Stromal cell of bone marrow (primary cell): ENCODE measurements around the gene ZNF773.
"Not testable (repeated sequence)": the region's sequence is repeated elsewhere in the genome, so short reads cannot be mapped to it uniquely, and the experiment has no call there.

ENCODE experiments used
- DNase-seq: peaks from one replicate; pipeline ENCODE4 v3.0.0-alpha.2; 2012; ENCODE audit warnings: low read depth

The ZNF773 gene

GRCh38 chr19:57499680-57500395 lies at the start of gene ZNF773:
Gene ZNF773, plus strand, starts transcription at chr19:57499938. Its CDS starts 143 bp downstream, at chr19:57500081.
- DNase-seq, result peak; percentile 92

GRCh38 chr19:57452307-57452706 lies 47.4 kb upstream of the ZNF773 start:
- DNase-seq, result no peak

GRCh38 chr19:57465680-57466381 lies 33.9 kb upstream of the ZNF773 start:
- DNase-seq, result no peak

GRCh38 chr19:57466489-57466888 lies 33.2 kb upstream of the ZNF773 start:
- no peak for DNase-seq

- DNase-seq, result no peak
Observed at GRCh38 chr19:57473646-57474045, 26.1 kb upstream of the ZNF773 start.

- DNase-seq, result peak; percentile 95
Observed at GRCh38 chr19:57477191-57478008, 22.3 kb upstream of the ZNF773 start, which contains the start of gene ZNF772. Gene ZNF772, minus strand, starts transcription at chr19:57477566. Its CDS starts 257 bp downstream, at chr19:57477309.

- peak; percentile 77 for DNase-seq
Observed at GRCh38 chr19:57487477-57488298, 12.1 kb upstream of the ZNF773 start, which contains the start of gene ZNF419. Gene ZNF419, plus strand, starts transcription at chr19:57487750. Its CDS starts 201 bp downstream, at chr19:57487951.

GRCh38 chr19:57488299-57488644 lies 11.5 kb upstream of the ZNF773 start:
- not testable (repeated sequence) for DNase-seq

GRCh38 chr19:57499332-57499679 lies 432 bp upstream of the ZNF773 start:
- DNase-seq, result not testable (repeated sequence)

GRCh38 chr19:57500400-57500799 lies 662 bp downstream of the ZNF773 start:
- DNase-seq, result peak; percentile 26

- DNase-seq, result no peak
Observed at GRCh38 chr19:57506163-57506562, 6.4 kb downstream of the ZNF773 start.

GRCh38 chr19:57511484-57511883 lies 11.7 kb downstream of the ZNF773 start:
- no peak for DNase-seq

- no peak for DNase-seq
Observed at GRCh38 chr19:57512845-57513244, 13.1 kb downstream of the ZNF773 start.

- no peak for DNase-seq
Observed at GRCh38 chr19:57515255-57515654, 15.5 kb downstream of the ZNF773 start.

GRCh38 chr19:57518021-57518420 lies 18.3 kb downstream of the ZNF773 start:
- not testable (repeated sequence) for DNase-seq

GRCh38 chr19:57527136-57527881 lies 27.6 kb downstream of the ZNF773 start, which contains the start of gene ZNF549:
Gene ZNF549, plus strand, starts transcription at chr19:57527356. Its CDS starts 218 bp downstream, at chr19:57527574.
- peak; percentile 78 for DNase-seq

GRCh38 chr19:57537953-57538547 lies 38.3 kb downstream of the ZNF773 start:
- DNase-seq, result no peak

GRCh38 chr19:57546513-57546912 lies 46.8 kb downstream of the ZNF773 start:
- no peak for DNase-seq

- no peak for DNase-seq
Observed at GRCh38 chr19:57552432-57552831, 52.7 kb downstream of the ZNF773 start.

- no peak for DNase-seq
Observed at GRCh38 chr19:57557659-57558058, 57.9 kb downstream of the ZNF773 start.
